ENCODE data around the gene MRPL27. TPM values are rescaled to one million over a fixed set of nuclear protein-coding genes. Genes with fewer than 3 reads are reported as not detected.

The MRPL27 gene
- total and polyA plus RNA-seq, 2 donors (not counting 1 experiment from before 2014, with no cell fraction given), result 32.5 to 40.2 TPM

DNA sequence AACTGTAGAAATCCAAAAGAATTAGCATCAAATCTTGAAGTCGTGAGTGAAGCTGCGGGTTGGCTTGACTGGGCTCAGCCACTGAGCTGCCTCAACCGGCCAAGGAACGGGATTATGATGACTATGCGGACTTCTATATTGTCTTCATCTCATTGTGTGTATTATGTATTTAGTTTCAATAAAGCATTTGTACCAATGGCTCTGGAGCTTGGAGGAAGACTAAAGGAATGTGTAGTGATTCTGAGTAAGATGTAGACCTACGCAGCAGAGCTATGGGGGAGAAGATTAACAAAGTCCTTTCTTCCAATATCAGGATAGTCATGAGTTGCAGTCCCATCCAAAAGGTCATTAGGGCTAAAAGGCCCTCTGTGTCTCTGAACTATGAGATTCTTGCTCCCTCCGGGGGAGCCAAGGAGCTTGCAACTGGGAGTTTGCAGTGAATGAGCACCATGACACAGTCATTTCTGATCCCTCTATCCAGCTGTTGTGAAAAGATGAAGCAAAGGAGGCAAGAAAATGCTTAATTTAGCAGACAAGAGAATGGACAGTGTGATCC, 8.4 kb upstream of the MRPL27 start:
- no peaks in the 10 kb centered on the region for H3K4me1 ChIP-seq (ENCODE audit: control insufficient read depth in 2 of 2, insufficient read depth in 2 of 2, low read length in 2 of 2)
- H3K9me3 Mint-ChIP-seq (ENCODE audit: insufficient read depth), result no peaks in the 10 kb centered on the region
- H3K79me2 ChIP-seq (ENCODE audit: control insufficient read depth, insufficient read depth, low read length), result no peaks in the 10 kb centered on the region
- DNase-seq (no peak), ATAC-seq (ENCODE audit: low read depth) (no peak)
- no peaks in the 10 kb centered on the region for H3K27me3 ChIP-seq (replicated peaks in 1 of 4; ENCODE audit: control extremely low read depth in 1 of 4, control insufficient read depth in 3 of 4, insufficient read depth in 4 of 4, low read length in 3 of 4)
- TF ChIP-seq EZH2 (IDR thresholded peaks at IDR 0.05; ENCODE audit: borderline replicate concordance, insufficient read depth, low read depth, low read length, poor library complexity, severe bottlenecking), result no peak
- no peak for TF ChIP-seq CTCF (IDR thresholded peaks at IDR 0.05)
- H3K4me3 Mint-ChIP-seq, result no peak overlapping the region
- CTCF ChIA-PET, result interaction anchor here (1.5 to 3.3 kb wide), 3 partner anchors 14 to 19 kb away, joined by 4 to 15 read pairs (median 7); partner anchors contain the start of gene LRRC59
- intact Hi-C loops (cut with micrococcal nuclease), result no loop called here
- no peak overlapping the region for H3K4me2 ChIP-seq (replicated peaks; ENCODE audit: low read depth, low read length, poor library complexity, severe bottlenecking)
- H4K20me1 ChIP-seq (ENCODE audit: control insufficient read depth, insufficient read depth, low read length, poor library complexity, severe bottlenecking), result no peaks in the 10 kb centered on the region
- peaks cover 20 to 54% of the 10 kb centered on the region in 2 experiments for H3K36me3 ChIP-seq (replicated peaks in 1 of 2; ENCODE audit: control extremely low read depth in 1 of 2, control insufficient read depth in 1 of 2, extremely low read depth in 1 of 2, insufficient read depth in 2 of 2, low read length in 1 of 2)
- no peaks in the 10 kb centered on the region for H3K4me1 Mint-ChIP-seq
- H2AFZ ChIP-seq (ENCODE audit: insufficient read depth, low read depth, low read length, poor library complexity, severe bottlenecking), result no peak overlapping the region
- H3K4me3 ChIP-seq (ENCODE audit: control extremely low read depth in 1 of 5, extremely low read depth in 1 of 5, insufficient read depth in 1 of 5, low read depth in 2 of 5, low read length in 4 of 5), result no peak overlapping the region
- H3K9me3 ChIP-seq (ENCODE audit: control extremely low read depth in 1 of 3, control insufficient read depth in 2 of 3, insufficient read depth in 1 of 3, low read length in 2 of 3), result no peaks in the 10 kb centered on the region
- H3K27me3 Mint-ChIP-seq, result no peaks in the 10 kb centered on the region
- no peak overlapping the region for H3K27ac Mint-ChIP-seq
- no peak overlapping the region for H3K27ac ChIP-seq (ENCODE audit: low read length in 2 of 2)
- H3K9ac ChIP-seq (ENCODE audit: low read length), result no peak overlapping the region
- POLR2A ChIA-PET, result interaction anchor here (1.6 kb wide), 1 partner anchor 16 kb away, joined by 4 read pairs; the partner anchor contains the start of gene LRRC59
- 100% methylated on average over 2 of the region's 7 CpGs for WGBS (ENCODE audit: insufficient coverage)

Data from B cell (primary cell).